GM19468 (cell line): Measurements from ENCODE around the gene DACT3.
"Not testable (repeated sequence)": the region's sequence is repeated elsewhere in the genome, so short reads cannot be mapped to it uniquely, and the experiment has no call there.

Experiments
- ATAC-seq: cut with Tn5 transposase; IDR thresholded peaks from one replicate; pipeline ENCODE4 v1.9.1; 2021; ENCODE audit warnings: mild to moderate bottlenecking, moderate library complexity, moderate number of reproducible peaks; ENCODE audit not compliant: unreplicated experiment; ENCODE audit errors: extremely low read depth

The DACT3 gene

DNA sequence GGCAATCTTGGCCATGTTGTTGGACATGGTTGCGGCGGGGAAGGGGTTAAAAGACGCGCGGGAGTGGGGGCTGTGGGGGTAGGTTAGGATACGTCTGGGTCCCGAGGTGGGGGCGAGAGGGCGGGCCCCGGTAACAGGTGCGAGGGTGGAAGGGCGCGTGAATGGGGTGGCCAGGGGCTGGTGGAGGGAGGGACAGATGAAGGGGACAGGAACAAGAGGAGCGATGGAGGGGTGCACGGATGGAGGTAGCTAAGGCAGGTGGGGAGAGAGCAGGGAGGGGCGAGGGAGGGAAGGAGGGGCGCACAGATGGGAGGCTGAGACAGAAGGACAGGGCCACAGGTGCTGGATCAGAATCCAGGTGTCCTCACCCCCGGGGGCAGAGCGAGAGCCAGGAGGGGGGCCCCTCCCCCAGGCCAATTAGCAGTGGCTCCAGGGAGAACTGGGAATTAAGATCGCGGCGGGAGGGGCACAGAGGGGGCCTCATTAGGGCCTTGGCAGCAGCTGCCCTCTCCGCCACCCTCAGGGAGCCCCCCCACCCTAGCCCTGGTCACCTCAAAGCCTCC, 26.2 kb downstream of the DACT3 start:
- ATAC-seq, result no peak

DNA sequence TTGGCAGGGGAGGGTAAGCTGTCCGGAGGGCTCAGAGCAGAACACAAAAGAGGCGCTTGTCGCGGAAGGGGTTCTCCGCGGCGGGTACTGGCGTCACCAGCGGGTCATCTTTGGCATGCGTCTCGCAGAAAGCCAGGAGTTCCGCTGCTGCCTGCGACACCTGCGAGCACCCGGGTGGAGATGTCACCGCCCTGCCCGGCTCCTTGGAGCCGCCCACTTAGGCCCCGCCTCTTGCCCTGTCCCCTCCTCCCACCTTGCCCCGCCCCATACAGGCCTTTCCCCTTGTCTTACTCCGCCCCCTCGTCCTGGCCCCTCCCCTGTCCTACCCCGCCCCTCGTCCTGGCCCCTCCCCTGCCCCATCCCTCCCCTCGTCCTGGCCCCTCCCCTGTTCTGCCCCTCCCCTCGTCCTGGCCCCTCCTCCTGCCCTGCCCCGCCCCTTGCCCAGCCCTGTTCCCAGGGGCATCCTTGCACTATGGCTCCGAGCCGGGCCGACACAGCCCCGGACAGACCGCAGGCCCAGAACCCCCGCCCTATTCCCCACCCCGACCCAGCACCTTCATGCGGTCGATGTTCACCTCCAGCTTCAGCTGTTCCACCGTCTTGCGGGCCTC, 26.8 kb downstream of the DACT3 start:
- no peak for ATAC-seq

DNA sequence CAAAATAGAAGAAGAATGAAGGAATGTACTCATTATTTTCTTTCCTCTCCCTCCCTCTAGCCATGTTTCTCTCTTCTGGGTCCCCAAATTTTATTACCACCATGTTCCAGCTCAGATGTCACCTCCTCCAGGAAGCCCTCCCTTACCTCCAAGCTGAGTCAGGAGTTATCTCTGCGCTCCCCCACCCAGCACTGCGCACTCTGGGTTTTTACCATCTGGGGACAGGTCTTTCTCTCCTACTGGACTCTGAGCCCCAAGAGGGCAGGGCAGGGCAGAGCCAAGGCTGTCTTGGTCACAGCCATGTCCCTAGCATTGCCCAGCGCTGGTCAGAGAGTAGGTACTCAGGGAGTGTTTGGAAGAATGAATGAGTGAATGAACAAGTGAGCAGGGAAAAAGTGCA, 27.9 kb downstream of the DACT3 start:
- ATAC-seq, result no peak

DNA sequence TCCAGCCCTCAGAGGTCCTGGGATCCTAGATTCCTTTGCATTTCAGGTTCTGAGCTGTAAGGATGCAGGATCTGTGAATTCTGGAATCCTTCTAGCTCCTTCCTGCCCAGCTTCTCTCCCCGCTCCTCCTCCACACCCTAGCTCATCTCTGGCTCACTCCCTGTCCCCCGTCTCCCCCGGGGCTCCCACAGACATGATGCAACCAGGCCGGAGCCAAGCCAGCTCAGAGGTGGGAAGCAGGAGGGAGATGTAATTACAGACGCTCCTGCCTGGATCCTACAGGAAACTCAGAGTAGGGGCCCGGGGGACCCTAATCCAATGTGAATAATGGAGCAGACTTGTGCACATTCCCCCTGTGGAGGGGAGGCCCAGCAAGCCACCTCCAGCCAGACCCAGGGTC, 29.5 kb downstream of the DACT3 start:
- no peak for ATAC-seq

DNA sequence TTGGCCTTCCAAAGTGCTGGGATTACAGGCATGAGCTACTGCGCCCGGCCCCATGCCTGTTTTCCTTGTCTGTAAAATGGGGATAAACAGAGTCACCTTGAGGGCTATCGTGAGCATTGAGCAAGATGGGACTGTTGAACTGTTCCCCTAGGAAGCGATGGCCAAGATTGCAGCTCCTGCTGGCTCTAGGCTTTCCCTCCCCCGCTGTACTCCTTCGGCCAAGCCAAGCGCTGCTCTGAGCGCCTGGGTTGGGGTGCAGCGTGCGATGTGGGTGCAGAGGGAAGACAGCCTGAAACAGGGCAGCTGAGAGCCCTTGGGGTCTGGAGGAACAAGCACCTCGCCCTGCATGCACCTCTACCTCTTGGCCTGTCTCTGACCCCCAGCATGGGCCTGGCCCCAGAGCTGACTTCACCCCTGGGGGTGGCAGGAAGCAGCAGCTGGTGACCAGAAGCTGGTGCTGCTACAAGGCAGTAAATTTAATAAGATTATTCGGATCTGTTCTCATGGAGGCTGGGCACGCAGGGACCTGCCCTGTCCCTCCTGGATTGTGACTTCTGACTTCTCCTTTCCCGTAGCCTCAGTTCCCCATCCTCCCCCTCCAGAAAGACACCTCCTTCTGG, 30.3 kb downstream of the DACT3 start:
- no peak for ATAC-seq

DNA sequence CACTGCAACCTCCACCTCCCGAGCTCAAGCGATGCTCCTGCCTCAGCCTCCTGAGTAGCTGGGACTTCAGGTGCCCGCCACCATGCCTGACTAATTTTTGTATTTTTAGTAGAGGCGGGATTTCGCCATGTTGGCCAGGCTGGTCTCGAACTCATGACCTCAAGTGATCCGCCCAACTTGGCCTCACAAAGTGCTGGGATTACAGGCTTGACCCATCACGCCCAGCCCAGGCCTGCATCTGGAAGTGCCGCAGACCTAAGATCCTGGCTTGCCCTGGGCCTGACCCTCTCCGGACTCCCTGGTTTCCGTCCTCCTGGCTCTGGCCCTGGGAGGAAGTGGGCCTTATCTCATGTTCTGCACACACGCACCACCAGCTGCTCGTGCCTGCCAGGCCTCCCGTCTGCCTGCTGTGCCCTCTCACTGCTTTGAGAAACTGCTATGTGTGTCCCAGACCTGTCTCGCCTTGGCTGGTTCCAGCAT, 31.4 kb downstream of the DACT3 start:
- ATAC-seq, result no peak

DNA sequence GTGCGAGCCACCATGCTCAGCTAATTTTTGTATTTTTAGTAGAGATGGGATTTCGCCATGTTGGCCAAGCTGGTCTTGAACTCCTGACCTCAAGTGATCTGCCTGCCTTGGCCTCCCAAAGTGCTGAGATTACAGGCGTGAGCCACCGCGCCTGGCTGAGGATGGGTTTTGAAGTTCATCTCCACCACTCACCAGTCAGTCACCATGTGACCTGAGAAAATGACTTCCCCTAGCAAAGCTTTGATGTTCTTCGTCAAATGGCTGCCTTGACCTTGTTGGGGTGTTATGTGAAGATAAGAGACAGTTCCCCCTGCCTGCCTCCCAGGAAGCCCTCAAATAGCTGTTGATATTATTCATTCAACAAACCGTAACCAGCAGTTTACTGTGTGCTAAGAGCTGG, 32.0 kb downstream of the DACT3 start:
- not testable (repeated sequence) for ATAC-seq

DNA sequence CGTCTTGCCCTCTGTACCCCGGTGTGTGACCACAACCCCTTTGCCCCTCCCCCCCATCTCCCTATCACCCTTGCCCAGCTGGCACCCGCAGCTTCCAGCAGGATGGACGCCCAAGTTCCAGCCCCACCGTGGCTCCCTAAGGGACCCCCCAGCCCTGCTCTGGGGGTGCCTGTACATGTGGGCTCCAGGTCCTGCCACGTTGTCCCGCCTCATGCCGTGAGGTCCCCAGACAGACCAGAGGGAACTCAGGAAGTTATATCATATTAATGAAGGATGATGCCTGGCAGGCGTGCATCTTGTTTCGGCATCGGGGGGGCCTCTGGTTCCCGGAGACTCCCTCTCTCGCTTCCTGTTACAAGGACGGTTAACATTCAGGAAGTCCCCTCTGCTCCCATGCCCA, 34.5 kb downstream of the DACT3 start:
- no peak for ATAC-seq

DNA sequence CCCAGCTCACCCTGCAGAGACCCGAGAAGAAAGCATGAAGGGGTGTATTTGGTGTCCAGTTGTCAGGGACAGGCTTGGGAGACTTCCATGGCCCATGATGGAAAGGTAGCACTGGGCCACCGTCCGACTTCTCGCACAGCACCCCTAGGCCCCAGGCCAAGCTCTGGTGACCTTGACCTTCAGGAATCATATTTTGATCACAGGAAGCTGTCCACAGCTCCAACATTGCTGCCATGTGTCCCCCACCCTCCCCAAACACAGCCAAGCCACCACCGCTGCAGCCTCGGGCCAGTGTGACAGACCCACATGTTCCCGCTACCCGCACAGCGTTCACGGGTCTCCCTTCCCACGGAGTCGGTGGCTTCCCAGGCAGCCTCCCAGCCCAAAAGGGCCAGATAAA, 35.3 kb downstream of the DACT3 start:
- no peak for ATAC-seq

DNA sequence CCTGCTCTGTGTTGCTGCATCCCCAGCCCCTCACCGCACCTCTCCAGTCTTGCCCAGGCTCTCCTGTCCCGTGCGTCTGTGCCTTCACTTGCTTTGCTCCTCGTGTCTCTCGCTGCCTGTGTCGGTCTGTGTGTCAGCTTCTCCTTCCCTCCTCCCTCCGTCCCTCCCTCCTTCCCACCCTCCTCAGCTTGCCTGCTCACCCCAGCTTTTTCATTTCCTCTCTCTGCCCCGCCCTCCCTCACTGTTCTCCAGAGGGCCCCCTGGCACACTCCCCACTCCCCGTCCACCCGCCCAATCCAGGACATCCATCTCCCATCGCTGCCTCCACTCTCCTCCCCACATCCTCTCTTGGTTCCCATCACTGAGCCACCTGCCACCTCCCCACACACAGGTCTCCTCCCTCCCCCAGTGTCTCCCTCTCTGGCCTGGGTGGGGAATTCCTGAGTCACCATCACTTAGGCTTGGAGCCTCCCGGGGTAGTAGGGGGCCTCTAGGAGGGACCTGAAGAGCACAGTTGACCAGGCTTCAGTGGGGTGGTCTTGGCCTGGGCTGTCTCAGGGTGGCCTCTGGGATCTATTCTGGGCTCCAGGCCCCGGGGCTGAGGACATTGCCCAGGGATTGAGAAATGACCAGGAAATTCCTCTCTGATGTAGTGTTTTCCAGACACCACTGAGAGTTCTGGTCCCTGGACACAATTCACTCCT, 35.9 kb downstream of the DACT3 start, which contains the start of gene PTGIR:
PTGIR (minus strand) TSS at position 132 of the 704 bp plus-strand sequence. CDS start 864 bp downstream, outside the sequence.
- ATAC-seq, result no peak

DNA sequence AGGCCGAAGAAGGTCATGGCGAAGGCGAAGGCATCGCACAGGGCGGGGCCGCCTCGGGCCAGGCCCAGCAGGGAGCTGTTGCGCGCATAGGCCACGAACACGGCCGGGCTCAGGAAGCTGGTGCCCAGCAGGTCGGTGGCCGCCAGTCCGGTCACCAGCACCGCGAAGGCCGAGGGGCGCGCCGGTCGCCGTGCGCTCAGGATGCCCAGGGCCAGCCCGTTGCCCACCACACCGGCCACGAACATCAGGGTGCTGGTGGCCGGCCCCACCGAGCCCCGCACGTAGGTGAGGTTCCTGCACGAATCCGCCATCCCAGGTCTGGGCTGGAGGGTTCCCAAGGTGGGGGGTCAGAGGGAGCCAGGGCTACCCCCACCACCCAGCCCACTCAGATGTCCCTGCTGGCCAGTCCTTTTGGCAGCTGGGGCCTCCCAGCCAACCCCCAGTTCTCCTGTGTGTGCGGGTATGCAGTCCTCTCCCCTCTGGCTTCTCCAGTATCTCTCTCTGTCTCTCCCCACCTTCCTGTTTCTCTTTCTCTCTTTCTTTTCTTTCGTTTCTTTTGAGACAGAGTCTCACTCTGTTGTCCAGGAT, 37.0 kb downstream of the DACT3 start:
- no peak for ATAC-seq

DNA sequence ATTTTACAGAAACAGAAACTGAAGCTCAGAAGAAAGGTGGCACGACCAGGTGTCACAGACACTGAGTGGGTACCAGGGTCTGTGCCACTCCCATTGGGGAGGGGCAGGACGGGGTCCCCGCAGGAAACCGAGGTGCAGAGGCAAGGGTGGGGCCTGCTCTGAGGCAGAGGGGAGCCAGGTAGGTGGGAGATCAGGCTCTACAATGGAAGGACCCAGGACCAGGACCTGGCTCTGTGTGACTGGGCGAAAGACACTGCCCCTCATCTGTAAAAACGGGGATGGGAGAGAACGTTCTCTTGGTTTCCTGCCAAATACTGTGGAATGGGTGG, 38.9 kb downstream of the DACT3 start:
- no peak for ATAC-seq

DNA sequence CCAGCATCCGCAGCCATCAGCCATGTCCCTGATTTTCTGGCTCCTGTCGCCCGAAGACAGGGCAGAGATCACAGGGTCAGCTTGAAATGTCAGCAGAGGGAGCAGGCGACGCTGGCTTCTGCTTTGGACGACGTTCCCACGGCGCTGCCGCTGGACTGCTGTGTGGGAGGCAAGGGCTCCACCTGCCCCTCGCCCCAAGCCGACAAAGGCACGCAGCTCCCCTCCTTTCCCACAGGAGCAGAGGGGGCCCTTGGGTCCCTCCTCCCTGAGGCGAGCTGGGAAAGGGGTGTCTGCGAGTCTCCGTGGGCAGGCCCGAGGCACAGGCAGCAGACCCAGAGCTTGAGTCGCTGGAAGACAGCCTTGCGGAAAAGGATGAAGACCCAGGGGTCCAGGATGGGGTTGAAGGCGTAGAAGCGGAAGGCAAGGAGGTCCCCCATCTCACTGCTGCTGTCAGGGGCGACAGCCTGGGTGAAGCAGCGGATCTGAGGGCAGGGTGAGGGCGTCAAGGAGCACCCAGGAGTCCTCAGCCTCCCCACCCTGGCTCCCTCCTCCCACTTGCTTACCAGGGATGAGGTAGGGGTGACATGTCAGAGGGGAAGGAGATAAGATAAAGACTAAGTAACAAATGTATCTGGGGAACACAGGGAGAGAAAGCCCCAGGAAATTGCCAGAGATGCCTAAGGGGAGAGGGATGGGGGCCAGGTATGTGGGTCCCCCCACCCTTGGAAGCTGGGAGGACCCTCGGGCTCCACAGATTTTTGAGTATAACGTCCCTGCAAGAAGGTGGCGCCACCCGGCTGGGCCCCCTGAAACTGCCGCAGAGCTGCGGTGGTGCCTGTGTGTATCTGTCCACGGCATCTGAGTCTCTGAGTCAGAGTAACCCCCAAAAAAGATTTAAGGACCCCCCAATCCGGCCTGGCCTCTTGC, 39.5 kb downstream of the DACT3 start:
- ATAC-seq, result no peak

DNA sequence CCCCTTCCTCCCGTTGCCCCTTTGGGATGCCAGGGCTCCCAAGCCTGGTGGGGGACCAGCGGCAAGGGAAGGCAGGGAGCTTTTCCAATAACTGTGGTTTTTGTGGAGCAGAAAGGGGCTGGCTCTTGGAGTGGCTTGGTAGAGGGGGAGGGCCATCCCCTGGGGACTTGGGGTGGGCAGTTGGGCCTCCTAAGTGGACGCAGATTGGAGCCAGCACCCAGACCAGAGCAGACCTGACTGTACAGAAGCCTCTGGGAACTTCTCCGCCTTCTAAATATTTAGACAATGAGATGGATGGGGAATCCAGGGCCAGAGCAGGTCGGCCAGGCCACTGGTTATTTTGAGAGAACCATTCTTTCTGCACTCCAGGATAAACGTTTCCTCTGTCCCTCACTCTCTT, 40.3 kb downstream of the DACT3 start:
- ATAC-seq, result no peak

DNA sequence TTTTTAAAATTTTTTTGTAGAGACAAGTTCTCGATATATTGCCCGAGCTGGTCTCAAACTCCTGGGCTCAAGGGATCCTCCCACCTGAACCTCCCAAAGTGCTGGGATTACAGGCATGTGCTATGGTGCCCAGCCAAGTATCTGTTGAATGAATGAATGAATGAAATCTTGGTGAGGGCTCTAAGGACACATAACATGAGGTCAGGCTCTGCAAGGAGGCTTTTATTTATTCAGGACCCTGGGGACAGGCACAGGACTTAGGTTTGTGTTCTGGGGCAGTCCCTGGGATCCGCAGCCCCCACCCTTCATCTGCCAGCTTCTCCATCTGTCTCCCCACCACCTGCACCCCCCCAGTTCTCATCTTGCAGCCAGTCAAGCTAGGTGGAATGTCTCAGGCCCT, 40.7 kb downstream of the DACT3 start:
- ATAC-seq, result no peak

DNA sequence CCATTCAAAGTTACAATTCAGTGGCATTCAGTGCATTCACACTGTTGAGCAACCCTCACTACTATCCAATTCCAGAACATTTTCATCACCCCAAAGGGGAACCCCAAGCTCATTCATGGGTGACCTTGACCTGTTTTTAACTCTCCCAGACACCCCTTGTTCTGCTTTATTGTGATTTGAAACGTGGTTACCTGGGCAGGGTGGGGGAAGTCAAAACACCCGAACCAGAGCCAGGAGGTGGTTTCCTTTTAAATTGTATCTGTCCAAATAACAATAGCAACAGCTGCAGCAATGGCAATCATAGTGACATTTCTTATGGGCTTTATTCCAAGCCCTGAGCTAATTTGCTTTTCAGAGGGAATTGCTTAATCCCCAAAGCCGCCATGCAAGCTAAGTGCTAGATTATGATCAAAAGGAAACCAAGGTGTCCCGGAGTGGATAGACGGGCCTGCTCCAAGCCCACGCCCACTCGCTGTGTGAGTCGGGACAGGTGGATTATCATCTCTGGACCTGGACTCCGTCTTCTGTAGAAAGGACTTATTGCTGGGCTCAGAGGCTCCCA, 42.2 kb downstream of the DACT3 start:
- ATAC-seq, result no peak

DNA sequence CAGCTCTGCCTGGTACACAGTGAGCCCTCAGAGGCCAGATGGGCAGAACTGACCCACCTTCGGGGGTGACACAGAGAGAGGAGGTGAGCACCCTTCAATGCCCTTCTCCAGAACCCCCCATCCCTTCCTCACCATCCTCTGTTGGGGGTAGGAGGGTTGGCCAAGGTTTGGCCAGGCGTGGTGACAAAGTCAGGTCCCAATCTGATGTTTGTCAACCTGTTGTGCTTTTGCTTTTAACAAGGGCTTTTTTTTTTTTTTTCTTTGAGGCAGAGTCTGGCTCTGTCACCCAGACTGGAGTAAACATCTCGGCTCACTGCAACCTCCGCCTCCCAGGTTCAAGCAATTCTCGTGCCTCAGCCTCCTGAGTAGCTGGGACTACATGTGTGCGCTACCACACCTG, 43.4 kb downstream of the DACT3 start:
- no peak for ATAC-seq

DNA sequence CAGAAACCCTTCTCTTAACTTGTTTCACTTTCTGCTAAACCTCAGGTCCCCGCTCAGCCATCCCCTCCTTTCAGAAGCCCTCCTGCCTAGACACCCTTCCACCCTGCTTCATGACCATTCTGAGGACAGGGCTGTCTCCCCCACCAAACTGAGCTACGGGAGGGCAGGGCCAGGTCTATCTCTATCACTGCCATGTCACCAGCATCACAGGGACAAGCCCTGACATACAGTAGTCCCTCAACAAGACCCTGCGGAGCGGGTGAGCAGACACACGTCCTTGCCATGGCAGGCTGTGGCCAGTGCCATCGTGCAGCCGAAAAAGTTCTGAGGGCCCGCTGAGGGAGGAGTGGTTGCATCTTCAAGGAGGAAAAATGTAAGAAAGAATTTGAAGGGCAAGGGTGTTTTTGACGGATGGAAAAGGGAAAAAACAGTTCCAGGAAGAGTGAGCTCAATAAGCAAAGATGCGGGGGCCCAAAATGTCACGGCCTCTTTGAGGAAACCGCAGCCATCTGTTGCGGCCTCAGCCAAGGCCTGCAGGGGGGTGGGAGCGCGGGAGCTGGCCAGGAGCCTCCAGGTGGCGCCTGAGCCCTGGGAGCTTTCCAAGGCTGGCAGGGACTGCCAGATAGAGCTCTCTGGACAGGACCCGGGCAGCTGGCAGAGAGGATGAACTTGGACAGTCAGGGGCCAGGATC, 44.2 kb downstream of the DACT3 start:
- ATAC-seq, result no peak

DNA sequence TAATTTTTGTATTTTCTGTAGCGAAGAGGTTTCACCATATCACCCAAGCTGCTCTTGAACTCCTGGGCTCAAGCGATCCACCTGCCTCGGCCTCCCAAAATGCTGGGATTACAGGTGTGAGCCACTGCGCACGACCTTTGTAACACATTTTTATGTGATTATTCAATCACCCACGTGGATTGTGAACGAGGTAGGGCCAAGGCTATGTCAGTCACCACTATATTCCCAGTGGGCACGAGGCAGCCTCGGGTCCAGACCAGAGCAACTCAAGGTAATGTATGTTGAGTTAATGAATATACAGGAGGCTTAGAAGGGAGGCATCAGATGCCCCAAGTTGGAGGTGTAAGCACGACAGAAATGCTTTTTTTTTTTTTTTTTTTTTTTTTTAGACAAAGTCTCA, 45.0 kb downstream of the DACT3 start:
- ATAC-seq, result no peak
